HEK293T (cell line): ENCODE measurements around the gene KLF7.

ENCODE experiments used
- CTCF ChIA-PET: fragments of 350-600 bp; formaldehyde crosslinking; extraction: SDS; loops from one replicate; lab custom pipeline; 2021; ENCODE audit warnings: antibody characterized with exemption, inconsistent platforms; lab: Yijun Ruan, JAX
- POLR2A ChIA-PET: fragments of 350-600 bp; formaldehyde crosslinking; extraction: SDS; loops from one replicate; lab custom pipeline; 2020; ENCODE audit warnings: antibody characterized with exemption, inconsistent platforms; lab: Yijun Ruan, JAX
- DNase-seq: peaks from one replicate; pipeline ENCODE4 v3.0.0; 2012; ENCODE audit warnings: mixed read lengths; ENCODE audit errors: extremely low spot score
- ARNT ChIP-seq: fragments of 450-650 bp; IDR thresholded peaks from 2 replicates; pipeline ENCODE4 v1.6.1; 2017; ENCODE audit warnings: mild to moderate bottlenecking
- BHLHE40 ChIP-seq: fragments of 450-650 bp; IDR thresholded peaks from 2 replicates; pipeline ENCODE4 v1.6.1; 2016; ENCODE audit warnings: mild to moderate bottlenecking, moderate library complexity, borderline replicate concordance
- CTBP1 ChIP-seq: fragments of 450-650 bp; IDR thresholded peaks from 2 replicates; pipeline ENCODE4 v1.6.1; 2016; ENCODE audit warnings: borderline replicate concordance
- ELF4 ChIP-seq: fragments of 450-650 bp; IDR thresholded peaks from 2 replicates; pipeline ENCODE4 v1.6.1; 2017; ENCODE audit warnings: antibody characterized with exemption
- FOXA1 ChIP-seq: fragments of 450-650 bp; IDR thresholded peaks from 2 replicates; pipeline ENCODE4 v1.6.1; 2016; ENCODE audit warnings: mild to moderate bottlenecking
- FOXK2 ChIP-seq: fragments of 450-650 bp; IDR thresholded peaks from 2 replicates; pipeline ENCODE4 v1.6.1; 2016; ENCODE audit warnings: mild to moderate bottlenecking
- FOXM1 ChIP-seq: fragments of 450-650 bp; IDR thresholded peaks from 2 replicates; pipeline ENCODE4 v1.6.1; 2017; ENCODE audit warnings: mild to moderate bottlenecking, borderline replicate concordance
- HDGF ChIP-seq: fragments of 450-650 bp; IDR thresholded peaks from 2 replicates; pipeline ENCODE4 v1.6.1; 2017; ENCODE audit warnings: antibody characterized with exemption, borderline replicate concordance
- L3MBTL2 ChIP-seq: fragments of 450-650 bp; conservative IDR thresholded peaks from 2 replicates; pipeline ENCODE4 v1.6.1; 2016; ENCODE audit warnings: mild to moderate bottlenecking
- LEF1 ChIP-seq: fragments of 450-650 bp; IDR thresholded peaks from 2 replicates; pipeline ENCODE4 v1.6.1; 2017; ENCODE audit warnings: mild to moderate bottlenecking, borderline replicate concordance
- NFRKB ChIP-seq: fragments of 450-650 bp; IDR thresholded peaks from 2 replicates; pipeline ENCODE4 v1.6.1; 2016; ENCODE audit warnings: mild to moderate bottlenecking, moderate library complexity
- PKNOX1 ChIP-seq: fragments of 450-650 bp; IDR thresholded peaks from 2 replicates; pipeline ENCODE4 v1.6.1; 2016
- SP1 ChIP-seq: fragments of 450-650 bp; IDR thresholded peaks from 2 replicates; pipeline ENCODE4 v1.6.1; 2017
- SUZ12 ChIP-seq: fragments of 450-650 bp; IDR thresholded peaks from 2 replicates; pipeline ENCODE4 v1.6.1; 2016; ENCODE audit warnings: mild to moderate bottlenecking
- TARDBP ChIP-seq: fragments of 450-650 bp; IDR thresholded peaks from 2 replicates; pipeline ENCODE4 v1.6.1; 2016
- ZNF384 ChIP-seq: fragments of 450-650 bp; IDR thresholded peaks from 2 replicates; pipeline ENCODE4 v1.6.1; 2016

KLF7 gene

GRCh38 chr2:207185372-207185771 is 19.6 kb upstream of the KLF7 start:
- TF ChIP-seq FOXA1 = no peak
- TF ChIP-seq ELF4 = no peak
- no peak for TF ChIP-seq HDGF
- no peak for TF ChIP-seq ARNT
- TF ChIP-seq PKNOX1 = no peak
- TF ChIP-seq BHLHE40 = no peak
- no peak for TF ChIP-seq NFRKB
- no peak for TF ChIP-seq ZNF384
- no peak for TF ChIP-seq SUZ12
- no peak for TF ChIP-seq L3MBTL2
- TF ChIP-seq TARDBP = no peak
- POLR2A ChIA-PET = interaction anchor here (3.8 kb wide), 1 partner anchor 19 kb away, joined by 12 read pairs; the partner anchor contains the start of gene KLF7
- DNase-seq = no peak
- CTCF ChIA-PET = no interaction called here

GRCh38 chr2:207184768-207185167 is 19.0 kb upstream of the KLF7 start:
- CTCF ChIA-PET = no interaction called here
- POLR2A ChIA-PET = interaction anchor here (3.8 kb wide), 1 partner anchor 19 kb away, joined by 12 read pairs; the partner anchor contains the start of gene KLF7
- no peak for DNase-seq
- no peak for TF ChIP-seq FOXK2
- TF ChIP-seq BHLHE40 = no peak
- TF ChIP-seq PKNOX1 = no peak
- TF ChIP-seq SUZ12 = no peak
- TF ChIP-seq FOXM1 = no peak
- TF ChIP-seq L3MBTL2 = no peak
- no peak for TF ChIP-seq TARDBP
- no peak for TF ChIP-seq HDGF

GRCh38 chr2:207184348-207184747 is 18.6 kb upstream of the KLF7 start:
- ChIA-PET POLR2A (interaction anchor here (3.8 kb wide), 1 partner anchor 18 kb away, joined by 12 read pairs; the partner anchor contains the start of gene KLF7), CTCF (no interaction called here)
- no peak for TF ChIP-seq ELF4
- TF ChIP-seq L3MBTL2 = no peak
- TF ChIP-seq SP1 = no peak
- no peak for DNase-seq

- no peak for DNase-seq
- POLR2A ChIA-PET = no interaction called here
- CTCF ChIA-PET = no interaction called here
- TF ChIP-seq TARDBP (no peak), SUZ12 (no peak), BHLHE40 (no peak), FOXA1 (no peak), FOXM1 (no peak), CTBP1 (no peak), ARNT (no peak), LEF1 (no peak), NFRKB (no peak), L3MBTL2 (no peak), ZNF384 (no peak), SP1 (no peak), FOXK2 (no peak), PKNOX1 (no peak), ELF4 (no peak), HDGF (no peak)
These were observed 17.8 kb upstream of the KLF7 start for GRCh38 chr2:207183506-207183905.

- POLR2A ChIA-PET = no interaction called here
- DNase-seq = no peak
- CTCF ChIA-PET = no interaction called here
- TF ChIP-seq L3MBTL2 (no peak), LEF1 (no peak), TARDBP (no peak), BHLHE40 (no peak), ZNF384 (no peak), ARNT (no peak), NFRKB (no peak), PKNOX1 (no peak), SUZ12 (no peak), HDGF (no peak), SP1 (no peak), FOXM1 (no peak), FOXA1 (no peak), FOXK2 (no peak), ELF4 (no peak), CTBP1 (no peak)
These were observed 17.2 kb upstream of the KLF7 start for GRCh38 chr2:207182911-207183310.
